Measurements from ENCODE around the gene MAK. TPM values are rescaled to one million over a fixed set of nuclear protein-coding genes. Genes with fewer than 3 reads are reported as not detected.
"Not testable (repeated sequence)": the region's sequence is repeated elsewhere in the genome, so short reads cannot be mapped to it uniquely, and the experiment has no call there.

The MAK gene
- polyA plus RNA-seq, 4 donors, result 0.03 to 0.34 TPM; not detected in 2

DNA sequence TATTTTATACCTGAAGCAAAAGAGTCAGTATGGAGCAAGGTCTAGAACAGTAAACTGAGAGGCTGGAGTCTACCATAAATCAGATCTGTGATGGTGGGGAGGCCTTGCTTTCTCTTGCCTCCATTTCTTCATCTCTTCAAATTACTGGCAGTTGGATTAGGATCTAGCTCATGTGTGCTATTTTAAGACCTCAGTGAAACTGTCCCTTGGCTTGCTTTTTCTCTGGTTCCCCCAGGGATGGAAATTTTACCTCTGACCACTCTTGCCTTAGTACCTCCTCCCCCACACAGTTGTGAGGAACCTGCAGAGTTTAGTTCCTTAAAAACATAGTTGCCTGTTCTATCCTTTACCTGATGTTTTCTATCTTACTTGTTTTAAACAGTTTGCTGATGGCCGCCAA, 82.3 kb downstream of the MAK start:
- no peak overlapping the region for H3K27ac ChIP-seq (ENCODE audit: low read depth in 1 of 3, low read length in 2 of 3)
- H3K36me3 ChIP-seq (ENCODE audit: control insufficient read depth in 3 of 3, insufficient read depth in 2 of 3, low read depth in 1 of 3, low read length in 3 of 3), result peaks cover 2 to 46% (median 9%) of the 10 kb centered on the region in 3 donors
- no peak overlapping the region for H3K4me3 ChIP-seq (ENCODE audit: low read depth in 1 of 3, low read length in 3 of 3)
- H3K27me3 ChIP-seq (ENCODE audit: control insufficient read depth in 3 of 3, insufficient read depth in 3 of 3, low read length in 3 of 3), result no peaks in the 10 kb centered on the region
- no peaks in the 10 kb centered on the region for H3K4me1 ChIP-seq (ENCODE audit: control insufficient read depth in 3 of 3, insufficient read depth in 2 of 3, low read depth in 1 of 3, low read length in 2 of 3)
- no peak for FAIRE-seq
- no peak for DNase-seq
- 88 to 97% (median 91%) methylated on average over 1 of the region's 1 CpG for WGBS, 3 donors
- H3K9me3 ChIP-seq (ENCODE audit: control insufficient read depth in 2 of 2, insufficient read depth in 1 of 2, low read depth in 1 of 2, low read length in 1 of 2), result no peaks in the 10 kb centered on the region

DNA sequence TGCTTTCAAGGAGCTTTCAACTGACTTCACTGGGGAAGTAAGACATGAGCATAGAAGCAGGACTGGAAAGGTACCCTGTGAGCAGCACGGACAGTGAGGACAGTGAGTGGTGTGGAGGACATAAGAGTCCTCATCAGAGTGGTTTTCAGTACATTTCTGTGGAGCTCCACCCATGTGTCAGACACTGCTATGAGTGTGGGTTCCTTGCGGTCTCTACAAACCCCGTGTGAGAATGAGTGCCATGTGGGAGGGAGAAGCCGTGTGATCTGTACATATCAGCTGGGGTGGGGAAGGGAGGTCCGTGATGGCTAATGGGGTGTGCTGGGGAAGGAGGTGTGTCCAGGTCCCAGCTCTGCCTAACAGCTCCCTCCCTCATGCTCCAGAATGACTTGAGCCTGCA, 86.6 kb downstream of the MAK start:
- peaks cover 3 to 20% (median 7%) of the 10 kb centered on the region in 3 donors for H3K4me1 ChIP-seq (ENCODE audit: control insufficient read depth in 3 of 3, insufficient read depth in 2 of 3, low read depth in 1 of 3, low read length in 2 of 3)
- H3K27me3 ChIP-seq (ENCODE audit: control insufficient read depth in 3 of 3, insufficient read depth in 3 of 3, low read length in 3 of 3); H3K9me3 ChIP-seq (ENCODE audit: control insufficient read depth in 2 of 2, insufficient read depth in 1 of 2, low read depth in 1 of 2, low read length in 1 of 2); DNase-seq; H3K27ac ChIP-seq (ENCODE audit: low read depth in 1 of 3, low read length in 2 of 3); FAIRE-seq; H3K4me3 ChIP-seq (ENCODE audit: low read depth in 1 of 3, low read length in 3 of 3): not testable (repeated sequence)
- WGBS, 3 donors, result 68 to 76% (median 70%) methylated on average over 4 to 5 of the region's 5 CpGs
- H3K36me3 ChIP-seq (ENCODE audit: control insufficient read depth in 3 of 3, insufficient read depth in 2 of 3, low read depth in 1 of 3, low read length in 3 of 3), result peaks cover 2 to 35% (median 6%) of the 10 kb centered on the region in 3 donors

DNA sequence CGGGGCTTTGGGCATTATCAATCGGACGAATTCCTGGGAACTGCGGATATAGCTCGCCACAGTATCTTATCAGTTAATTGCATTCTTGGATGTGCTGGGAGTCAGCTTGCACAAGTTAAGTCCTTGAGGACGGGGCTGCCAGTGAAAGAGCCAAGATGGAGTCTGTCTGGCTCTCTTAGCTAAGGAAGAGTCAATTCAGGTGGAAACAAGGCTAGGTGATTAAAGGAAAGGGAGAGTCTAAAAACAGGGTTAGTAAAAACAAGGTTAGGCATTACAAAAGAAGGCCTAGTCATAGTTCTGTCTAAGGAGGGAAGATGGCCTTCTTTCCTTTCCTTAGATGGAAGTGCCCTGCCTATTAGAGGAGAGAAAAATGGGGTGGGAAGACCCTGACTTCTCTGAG, 87.8 kb downstream of the MAK start:
- not testable (repeated sequence) for H3K9me3 ChIP-seq (ENCODE audit: control insufficient read depth in 2 of 2, insufficient read depth in 1 of 2, low read depth in 1 of 2, low read length in 1 of 2); FAIRE-seq; H3K4me3 ChIP-seq (ENCODE audit: low read depth in 1 of 3, low read length in 3 of 3); H3K27me3 ChIP-seq (ENCODE audit: control insufficient read depth in 3 of 3, insufficient read depth in 3 of 3, low read length in 3 of 3); H3K27ac ChIP-seq (ENCODE audit: low read depth in 1 of 3, low read length in 2 of 3); DNase-seq
- 79 to 83% (median 83%) methylated on average over 6 of the region's 6 CpGs for WGBS, 3 donors
- Histone ChIP-seq H3K36me3 (ENCODE audit: control insufficient read depth in 3 of 3, insufficient read depth in 2 of 3, low read depth in 1 of 3, low read length in 3 of 3) (peaks cover under 1 to 32% (median 2%) of the 10 kb centered on the region in 3 donors), H3K4me1 (ENCODE audit: control insufficient read depth in 3 of 3, insufficient read depth in 2 of 3, low read depth in 1 of 3, low read length in 2 of 3) (peaks cover 3 to 22% (median 7%) of the 10 kb centered on the region in 3 donors)

DNA sequence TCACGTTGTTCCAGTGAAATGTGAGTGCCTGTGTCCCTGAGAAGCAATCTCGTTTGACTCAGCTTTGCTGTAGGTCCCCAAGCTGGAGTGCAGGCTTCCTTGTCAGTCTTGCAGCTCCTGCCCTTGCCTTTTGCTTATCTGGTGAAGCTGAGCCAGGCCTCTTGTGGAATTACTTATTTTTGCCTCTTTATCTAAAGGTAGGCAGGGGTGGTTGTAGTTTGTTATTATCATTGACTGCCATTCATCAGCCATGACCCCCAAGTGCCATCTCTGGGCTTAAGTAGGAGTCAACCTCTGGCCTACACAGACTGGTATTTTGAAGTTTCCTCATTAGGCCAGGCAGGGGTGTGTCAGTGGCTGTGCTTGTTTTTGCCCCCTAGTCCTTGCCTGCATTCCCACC, 88.6 kb downstream of the MAK start:
- Histone ChIP-seq H3K9me3 (ENCODE audit: control insufficient read depth in 2 of 2, insufficient read depth in 1 of 2, low read depth in 1 of 2, low read length in 1 of 2) (no peaks in the 10 kb centered on the region), H3K27me3 (ENCODE audit: control insufficient read depth in 3 of 3, insufficient read depth in 3 of 3, low read length in 3 of 3) (no peaks in the 10 kb centered on the region), H3K36me3 (ENCODE audit: control insufficient read depth in 3 of 3, insufficient read depth in 2 of 3, low read depth in 1 of 3, low read length in 3 of 3) (peaks cover 0 to 27% (median 2%) of the 10 kb centered on the region in 3 donors), H3K4me3 (ENCODE audit: low read depth in 1 of 3, low read length in 3 of 3) (no peak overlapping the region), H3K27ac (ENCODE audit: low read depth in 1 of 3, low read length in 2 of 3) (no peak overlapping the region), H3K4me1 (ENCODE audit: control insufficient read depth in 3 of 3, insufficient read depth in 2 of 3, low read depth in 1 of 3, low read length in 2 of 3) (peaks cover 3 to 22% (median 7%) of the 10 kb centered on the region in 3 donors)
- peak in 1 of 2 donors; percentile 24 for DNase-seq
- FAIRE-seq, result no peak
- 41 to 43% (median 41%) methylated on average over 2 of the region's 2 CpGs for WGBS, 3 donors

DNA sequence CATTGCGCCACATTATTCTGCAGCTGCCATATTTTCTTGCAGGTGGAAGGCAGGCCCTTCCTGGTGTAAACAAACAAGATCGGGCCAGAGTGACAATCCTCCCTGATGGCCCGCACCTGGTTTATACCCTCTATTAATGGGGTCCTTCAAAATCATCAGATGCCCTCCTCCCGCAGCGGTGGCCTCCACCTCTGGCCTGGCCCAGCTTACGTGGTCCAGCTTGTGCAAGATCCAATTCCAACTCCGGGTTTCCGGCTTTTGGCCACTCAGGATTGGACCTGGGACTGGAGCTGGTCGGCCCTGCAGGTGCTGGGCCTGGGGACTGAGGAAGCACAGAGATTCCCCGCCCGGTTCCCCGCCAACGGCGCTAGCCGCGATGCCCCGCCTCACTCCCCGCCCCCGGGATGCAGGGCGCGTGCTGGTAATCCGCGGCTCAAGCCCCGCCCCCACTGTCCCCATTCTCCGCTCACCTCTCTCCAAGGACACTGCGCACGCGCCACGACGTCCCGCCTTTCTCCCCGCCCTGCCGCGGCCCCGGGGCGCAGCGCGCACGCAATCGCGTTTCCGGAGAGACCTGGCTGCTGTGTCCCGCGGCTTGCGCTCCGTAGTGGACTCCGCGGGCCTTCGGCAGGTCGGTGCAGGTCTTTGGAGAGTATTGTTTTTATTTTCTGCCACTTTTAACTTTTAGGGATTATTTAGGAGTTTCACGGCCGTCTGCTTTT, 90.9 kb downstream of the MAK start, which contains the start of gene TMEM14B:
Gene TMEM14B, plus strand, starts transcription at position 555 of the 722 bp plus-strand sequence. CDS start 1,441 bp downstream, outside the sequence.
- H3K27me3 ChIP-seq (ENCODE audit: control insufficient read depth in 3 of 3, insufficient read depth in 3 of 3, low read length in 3 of 3), result no peaks in the 10 kb centered on the region
- DNase-seq (peak; percentile 98 to 100), FAIRE-seq (no peak)
- peak within 1 kb of the TSS; percentile 58 to 78 (median 66) for H3K4me3 ChIP-seq (ENCODE audit: low read depth in 1 of 3, low read length in 3 of 3)
- H3K9me3 ChIP-seq (ENCODE audit: control insufficient read depth in 2 of 2, insufficient read depth in 1 of 2, low read depth in 1 of 2, low read length in 1 of 2), result no peaks in the 10 kb centered on the region
- H3K4me1 ChIP-seq (ENCODE audit: control insufficient read depth in 3 of 3, insufficient read depth in 2 of 3, low read depth in 1 of 3, low read length in 2 of 3), result peaks cover 3 to 22% (median 7%) of the 10 kb centered on the region in 3 donors
- peaks cover 0 to 14% (median 0%) of the 10 kb centered on the region in 3 donors for H3K36me3 ChIP-seq (ENCODE audit: control insufficient read depth in 3 of 3, insufficient read depth in 2 of 3, low read depth in 1 of 3, low read length in 3 of 3)
- peak within 1 kb of the TSS; percentile 66 to 76 (median 71) for H3K27ac ChIP-seq (ENCODE audit: low read depth in 1 of 3, low read length in 2 of 3)
- 1% methylated on average over 51 to 52 of the region's 52 CpGs for WGBS, 3 donors

DNA sequence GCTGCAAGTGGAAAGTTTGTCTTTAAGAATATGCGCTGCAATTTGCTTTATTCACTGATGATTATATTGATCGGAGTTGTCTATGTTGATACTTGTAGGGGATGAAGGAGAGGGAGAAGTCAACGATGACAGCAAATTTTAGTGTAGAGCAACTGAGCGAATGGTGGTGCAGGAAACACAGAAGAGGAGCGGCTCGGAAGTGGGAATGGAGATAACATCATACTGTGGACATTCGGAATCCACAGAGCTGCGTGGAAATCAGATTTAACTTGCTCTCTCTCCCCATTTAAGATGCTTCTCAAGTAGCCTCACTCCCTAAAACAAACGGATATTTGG, 91.5 kb downstream of the MAK start:
- Histone ChIP-seq H3K27ac (ENCODE audit: low read depth in 1 of 3, low read length in 2 of 3) (peak overlapping the region; percentile 45 to 71 (median 66)), H3K4me1 (ENCODE audit: control insufficient read depth in 3 of 3, insufficient read depth in 2 of 3, low read depth in 1 of 3, low read length in 2 of 3) (peaks cover 3 to 22% (median 7%) of the 10 kb centered on the region in 3 donors), H3K36me3 (ENCODE audit: control insufficient read depth in 3 of 3, insufficient read depth in 2 of 3, low read depth in 1 of 3, low read length in 3 of 3) (peaks cover 0 to 16% (median 0%) of the 10 kb centered on the region in 3 donors), H3K4me3 (ENCODE audit: low read depth in 1 of 3, low read length in 3 of 3) (peak overlapping the region; percentile 58 to 78 (median 66)), H3K27me3 (ENCODE audit: control insufficient read depth in 3 of 3, insufficient read depth in 3 of 3, low read length in 3 of 3) (no peaks in the 10 kb centered on the region), H3K9me3 (ENCODE audit: control insufficient read depth in 2 of 2, insufficient read depth in 1 of 2, low read depth in 1 of 2, low read length in 1 of 2) (no peaks in the 10 kb centered on the region)
- no peak for DNase-seq
- FAIRE-seq, result no peak
- 38 to 50% (median 39%) methylated on average over 9 of the region's 9 CpGs for whole genome bisulfite sequencing, 3 donors

DNA sequence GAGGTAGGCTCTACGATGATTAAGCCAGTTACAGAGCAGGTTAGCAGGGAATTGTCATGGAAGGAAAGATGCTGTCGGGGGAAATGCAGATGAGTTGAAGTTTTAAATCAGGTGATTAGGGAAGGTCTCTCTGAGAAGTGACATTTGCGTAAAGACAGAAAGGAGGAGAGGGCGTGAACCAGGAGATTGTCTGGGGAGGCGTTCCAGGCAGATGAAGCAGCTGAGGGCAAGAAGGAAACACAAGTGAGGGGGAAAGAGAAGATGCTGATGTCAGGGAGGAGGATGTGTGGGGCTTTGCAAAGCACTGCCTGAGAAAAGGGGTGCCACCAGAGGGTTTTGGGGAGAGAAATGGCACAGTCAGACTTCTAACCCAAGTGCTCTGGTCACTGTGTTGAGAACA, 93.2 kb downstream of the MAK start:
- Histone ChIP-seq H3K9me3 (ENCODE audit: control insufficient read depth in 2 of 2, insufficient read depth in 1 of 2, low read depth in 1 of 2, low read length in 1 of 2) (no peaks in the 10 kb centered on the region), H3K27ac (ENCODE audit: low read depth in 1 of 3, low read length in 2 of 3) (no peak overlapping the region), H3K27me3 (ENCODE audit: control insufficient read depth in 3 of 3, insufficient read depth in 3 of 3, low read length in 3 of 3) (no peaks in the 10 kb centered on the region), H3K4me3 (ENCODE audit: low read depth in 1 of 3, low read length in 3 of 3) (no peak overlapping the region), H3K36me3 (ENCODE audit: control insufficient read depth in 3 of 3, insufficient read depth in 2 of 3, low read depth in 1 of 3, low read length in 3 of 3) (peaks cover 0 to 16% (median 0%) of the 10 kb centered on the region in 3 donors), H3K4me1 (ENCODE audit: control insufficient read depth in 3 of 3, insufficient read depth in 2 of 3, low read depth in 1 of 3, low read length in 2 of 3) (peaks cover 3 to 22% (median 7%) of the 10 kb centered on the region in 3 donors)
- WGBS, 3 donors, result 88 to 96% (median 91%) methylated on average over 5 of the region's 5 CpGs
- FAIRE-seq (no peak), DNase-seq (no peak)

DNA sequence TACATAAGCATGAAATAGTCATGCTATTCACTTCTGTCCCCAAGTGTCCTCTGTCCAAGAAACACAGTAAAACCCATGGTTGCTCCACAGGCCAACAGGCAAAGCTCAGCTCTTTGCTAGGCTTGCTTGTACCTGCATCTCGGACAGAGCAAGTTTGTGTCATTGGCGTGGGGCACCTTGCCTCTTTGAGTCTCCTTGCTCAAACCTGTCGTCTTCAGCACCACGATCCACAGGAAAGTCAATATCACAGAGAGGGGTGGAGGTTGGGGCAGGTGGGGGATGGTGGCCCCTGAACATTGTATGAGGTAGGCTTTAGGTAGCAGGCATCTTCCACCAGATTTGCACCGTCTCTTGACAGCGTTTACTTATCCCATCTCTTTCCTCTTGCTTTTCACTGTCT, 94.8 kb downstream of the MAK start:
- Histone ChIP-seq H3K36me3 (ENCODE audit: control insufficient read depth in 3 of 3, insufficient read depth in 2 of 3, low read depth in 1 of 3, low read length in 3 of 3) (peaks cover 0 to 16% (median 0%) of the 10 kb centered on the region in 3 donors), H3K4me3 (ENCODE audit: low read depth in 1 of 3, low read length in 3 of 3) (no peak overlapping the region), H3K4me1 (ENCODE audit: control insufficient read depth in 3 of 3, insufficient read depth in 2 of 3, low read depth in 1 of 3, low read length in 2 of 3) (peaks cover 0 to 8% (median 0%) of the 10 kb centered on the region in 3 donors), H3K27me3 (ENCODE audit: control insufficient read depth in 3 of 3, insufficient read depth in 3 of 3, low read length in 3 of 3) (no peaks in the 10 kb centered on the region), H3K27ac (ENCODE audit: low read depth in 1 of 3, low read length in 2 of 3) (no peak overlapping the region), H3K9me3 (ENCODE audit: control insufficient read depth in 2 of 2, insufficient read depth in 1 of 2, low read depth in 1 of 2, low read length in 1 of 2) (no peaks in the 10 kb centered on the region)
- WGBS, 3 donors, result 83 to 86% (median 85%) methylated on average over 6 of the region's 6 CpGs
- DNase-seq (no peak), FAIRE-seq (no peak)
